GM10847 (cell line): ENCODE results near the gene ZBTB42.

Experiments
- POLR2A ChIP-seq: IDR thresholded peaks from 2 replicates; pipeline ENCODE4 v1.6.1; 2011; ENCODE audit not compliant: insufficient read length; ENCODE audit errors: extremely low read depth

The ZBTB42 gene

GRCh38 chr14:104822821-104823615, 22.1 kb downstream of the ZBTB42 start:
- TF ChIP-seq POLR2A: no peak

GRCh38 chr14:104824353-104824997, 23.6 kb downstream of the ZBTB42 start:
- no peak for TF ChIP-seq POLR2A

DNA sequence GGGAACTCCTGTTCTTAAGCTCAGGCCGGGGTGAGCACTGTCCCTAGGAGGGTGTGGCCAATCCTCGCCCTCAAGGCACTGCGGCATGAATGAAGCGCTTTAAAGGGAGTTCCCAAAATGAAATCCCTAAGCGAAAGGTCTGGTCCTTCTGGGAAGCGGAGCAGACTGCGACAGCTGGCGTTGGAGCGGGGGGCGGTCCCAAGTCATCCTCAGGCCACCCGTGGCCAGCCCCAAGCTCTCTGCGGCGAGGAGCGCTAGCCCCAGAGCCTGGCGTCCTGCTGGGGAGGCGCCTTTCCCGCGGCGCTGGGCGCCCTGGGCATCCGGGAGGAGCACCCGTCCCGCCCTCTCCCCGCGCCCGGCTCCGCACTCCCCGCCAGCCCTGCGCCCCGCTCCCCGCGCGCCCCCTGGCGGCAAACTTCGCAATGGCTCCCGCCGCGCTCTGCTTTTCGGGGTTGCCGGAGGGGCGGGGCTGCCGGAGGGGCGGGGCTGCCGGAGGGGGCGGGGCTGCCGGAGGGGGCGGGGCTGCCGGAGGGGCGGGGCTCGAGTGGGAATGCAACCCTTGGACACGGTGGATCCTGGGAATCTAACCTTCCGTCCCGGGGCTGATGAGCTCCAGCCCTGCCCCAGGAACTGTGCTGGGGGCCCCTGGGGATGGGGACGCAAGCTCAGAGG, 25.4 kb downstream of the ZBTB42 start:
- no peak for TF ChIP-seq POLR2A

- TF ChIP-seq POLR2A: no peak
These were observed 25.9 kb downstream of the ZBTB42 start for GRCh38 chr14:104826861-104827176.

- no peak for TF ChIP-seq POLR2A
These were observed 26.5 kb downstream of the ZBTB42 start for GRCh38 chr14:104827177-104828055.

DNA sequence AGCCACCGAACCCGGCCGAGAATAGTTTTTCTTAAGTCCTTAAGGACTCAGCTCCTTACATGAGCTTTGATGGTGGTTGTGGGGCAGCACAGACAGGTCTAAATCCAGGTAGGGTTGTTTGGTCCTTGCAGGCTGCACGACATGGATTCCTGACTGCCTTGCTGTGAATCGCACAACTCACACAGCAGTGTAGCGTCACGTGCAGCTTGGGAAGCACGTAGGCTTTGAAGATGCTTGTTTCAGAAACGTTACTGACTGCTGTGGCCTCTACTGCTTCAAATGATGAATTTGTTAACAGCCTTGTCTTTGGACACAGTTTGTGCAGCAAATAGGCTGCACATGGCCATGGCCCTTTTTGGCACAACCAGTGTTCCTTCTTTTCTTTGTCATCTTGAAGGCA, 29.9 kb downstream of the ZBTB42 start:
- TF ChIP-seq POLR2A: no peak

DNA sequence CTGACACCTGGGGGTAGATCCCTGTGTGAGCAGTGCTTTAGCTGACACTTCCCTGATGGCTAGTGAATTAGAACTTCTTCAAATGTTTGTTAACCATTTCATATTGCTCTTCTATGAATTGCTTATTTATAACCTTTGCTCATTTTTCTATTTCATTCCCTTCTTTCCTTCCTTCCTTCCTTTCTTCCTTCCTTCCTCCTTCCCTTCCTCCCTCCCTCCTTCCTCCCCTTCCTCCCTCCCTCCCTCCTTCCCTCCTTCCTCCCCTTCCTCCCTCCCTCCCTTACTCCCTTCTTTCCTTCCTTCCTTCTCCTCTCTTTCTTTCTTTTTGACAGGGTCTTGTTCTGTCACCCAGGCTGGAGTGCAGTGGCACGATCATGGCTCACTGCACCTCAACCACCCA, 40.8 kb downstream of the ZBTB42 start:
- no peak for TF ChIP-seq POLR2A

GRCh38 chr14:104843006-104843405, 42.1 kb downstream of the ZBTB42 start:
- no peak for TF ChIP-seq POLR2A

DNA sequence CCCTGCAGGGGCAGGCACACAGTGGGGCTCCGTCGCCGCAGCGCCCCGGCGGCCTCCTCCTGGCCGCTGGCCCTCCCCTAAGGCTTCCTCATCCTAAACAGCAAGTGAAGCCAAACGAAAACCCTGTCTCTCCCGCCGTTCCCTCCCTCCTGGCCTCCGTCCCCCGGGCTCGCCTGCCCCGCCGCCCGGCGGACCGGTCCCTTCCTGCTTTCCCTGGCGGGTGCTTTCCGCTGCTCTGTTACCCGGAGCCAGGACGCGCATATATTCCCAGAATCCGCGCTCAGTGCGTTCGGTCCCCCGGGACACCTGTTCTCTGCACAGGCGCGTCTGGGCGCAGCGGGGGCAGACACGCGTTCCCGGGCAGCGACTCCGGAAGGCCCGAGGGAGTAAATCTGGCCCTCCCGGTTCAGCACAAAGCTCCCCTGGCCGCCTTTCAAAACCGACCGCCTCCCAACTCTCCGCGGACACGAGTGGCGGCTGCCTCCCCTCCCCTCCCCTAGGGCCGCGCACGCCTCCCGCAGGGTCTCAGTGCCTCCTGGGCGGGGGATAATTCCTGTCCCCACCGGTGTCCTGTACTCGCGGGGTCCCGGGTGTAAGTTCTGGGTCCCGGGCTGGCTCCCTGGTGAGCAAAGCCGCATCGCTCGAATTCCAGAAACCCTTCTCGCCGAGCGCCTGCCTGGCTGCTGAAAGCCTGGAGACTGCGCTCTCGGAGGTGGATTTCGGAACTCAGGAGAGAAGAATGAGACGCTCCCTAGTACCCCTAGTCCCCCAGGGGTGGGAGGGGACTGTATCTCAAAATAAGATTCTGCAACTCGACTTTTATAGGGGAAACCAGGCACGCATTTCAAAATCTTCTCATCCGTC, 42.8 kb downstream of the ZBTB42 start:
- no peak for TF ChIP-seq POLR2A

DNA sequence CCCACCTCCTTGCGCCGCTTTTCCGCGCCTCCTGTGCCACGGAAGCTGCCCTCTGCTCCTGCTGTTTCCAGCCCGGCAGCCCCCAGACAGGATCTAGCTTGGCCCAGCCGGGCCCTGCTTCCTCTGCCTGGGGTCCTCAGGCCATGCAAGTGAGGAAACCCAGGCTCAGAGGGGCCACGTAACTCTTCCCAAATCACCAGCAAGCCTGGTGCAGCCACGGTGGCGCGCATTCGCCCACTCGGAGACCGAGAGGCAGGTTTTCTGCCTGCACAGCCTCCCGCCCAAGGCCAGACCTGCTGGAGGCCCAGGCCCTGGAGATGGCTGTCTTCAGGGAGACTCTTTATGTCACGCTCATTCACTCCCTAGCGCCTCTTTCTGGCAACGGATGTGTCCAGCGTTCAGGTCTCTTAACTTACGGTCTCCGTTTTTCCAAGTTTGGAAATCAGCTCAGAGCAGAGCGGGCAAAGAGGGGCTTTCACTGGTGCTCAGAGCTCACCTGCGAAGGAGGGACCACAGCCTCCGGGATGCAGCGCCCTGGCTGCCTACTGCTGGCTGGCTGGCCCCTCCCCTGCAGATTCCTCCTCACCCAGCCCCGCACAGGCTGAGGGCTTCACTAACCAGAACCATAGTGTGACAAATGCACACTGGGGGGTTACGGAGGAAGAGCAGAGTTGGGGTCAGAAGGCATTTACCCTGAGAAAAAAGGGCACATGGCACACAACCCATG, 43.6 kb downstream of the ZBTB42 start:
- TF ChIP-seq POLR2A: no peak

DNA sequence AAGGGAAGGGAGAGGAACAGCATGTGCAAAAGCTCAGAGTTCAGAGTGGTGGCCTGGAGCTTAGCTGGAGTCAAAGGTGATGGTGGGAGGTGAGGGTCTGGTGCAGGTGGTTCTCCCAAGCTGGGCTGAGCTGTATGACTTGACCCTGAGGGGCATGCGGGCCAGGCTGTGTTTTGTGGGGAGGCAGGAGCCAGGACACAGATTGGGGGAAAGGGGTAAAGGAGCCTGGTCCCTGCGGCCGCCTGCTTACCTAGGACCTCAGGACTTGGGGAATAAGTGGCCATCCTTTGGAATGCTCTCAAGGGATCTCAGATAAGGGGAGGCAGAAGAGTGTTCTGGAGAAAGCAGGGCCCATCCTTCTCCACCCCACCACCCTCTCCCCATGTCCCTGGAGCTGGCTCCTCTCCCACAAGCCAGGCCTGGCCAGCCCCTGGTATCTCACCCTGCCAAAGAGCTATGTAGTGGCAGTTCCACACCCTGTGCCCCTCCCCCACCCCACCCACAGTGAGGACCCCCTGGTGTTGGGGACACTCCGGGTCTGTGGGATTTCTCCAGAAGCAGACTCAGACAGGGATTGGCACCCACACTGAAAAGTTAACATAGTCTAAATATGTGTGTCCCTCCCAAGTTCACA, 44.2 kb downstream of the ZBTB42 start:
- no peak for TF ChIP-seq POLR2A

GRCh38 chr14:104845834-104846441, 45.0 kb downstream of the ZBTB42 start:
- no peak for TF ChIP-seq POLR2A

DNA sequence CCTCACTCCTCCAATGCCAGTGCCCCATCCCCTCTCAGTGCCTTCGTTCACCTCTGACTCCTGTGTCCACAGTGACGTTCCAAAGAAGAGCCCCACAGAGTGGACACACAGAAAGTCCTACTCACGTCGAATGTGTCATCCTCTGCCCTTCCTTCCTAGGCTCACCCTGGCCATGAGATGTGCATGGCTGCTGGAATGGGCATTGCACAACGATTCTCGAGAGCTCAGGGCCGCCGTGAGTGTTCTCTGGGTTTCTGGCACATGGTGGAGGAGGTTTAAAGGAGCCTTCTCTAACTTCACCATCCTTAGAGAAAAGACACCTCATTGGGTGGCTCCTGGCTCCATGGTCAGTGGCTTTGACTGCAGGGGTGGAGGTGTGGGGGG, 51.4 kb downstream of the ZBTB42 start:
- TF ChIP-seq POLR2A: no peak
